HG03432 (cell line): ENCODE measurements around the gene TACC3.

Experiments used
- ATAC-seq: cut with Tn5 transposase; IDR thresholded peaks from one replicate; pipeline ENCODE4 v1.9.1; 2021; ENCODE audit warnings: mild to moderate bottlenecking, moderate library complexity; ENCODE audit not compliant: unreplicated experiment

The TACC3 gene

DNA sequence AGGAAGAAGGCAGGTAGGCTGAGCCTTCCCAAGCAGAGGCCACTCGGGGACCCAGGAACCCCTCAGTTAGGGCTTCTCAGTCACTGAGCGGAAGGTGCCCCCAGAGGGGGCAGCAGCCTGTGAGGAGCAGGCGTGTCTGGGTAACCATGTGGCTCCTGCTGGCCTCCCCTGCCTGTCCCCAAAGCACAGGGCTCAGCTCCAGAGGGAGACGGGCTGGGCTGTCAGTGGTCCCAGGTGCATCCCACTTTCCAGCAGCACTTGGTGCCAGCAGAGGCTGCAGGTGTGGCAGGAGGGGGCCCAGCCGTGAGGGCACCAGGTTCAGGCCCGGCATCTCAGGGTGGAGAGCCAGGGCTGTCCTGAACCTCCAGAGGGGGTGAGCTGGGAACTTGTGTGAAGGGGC lies 22.7 kb downstream of the TACC3 start:
- no peak for ATAC-seq

DNA sequence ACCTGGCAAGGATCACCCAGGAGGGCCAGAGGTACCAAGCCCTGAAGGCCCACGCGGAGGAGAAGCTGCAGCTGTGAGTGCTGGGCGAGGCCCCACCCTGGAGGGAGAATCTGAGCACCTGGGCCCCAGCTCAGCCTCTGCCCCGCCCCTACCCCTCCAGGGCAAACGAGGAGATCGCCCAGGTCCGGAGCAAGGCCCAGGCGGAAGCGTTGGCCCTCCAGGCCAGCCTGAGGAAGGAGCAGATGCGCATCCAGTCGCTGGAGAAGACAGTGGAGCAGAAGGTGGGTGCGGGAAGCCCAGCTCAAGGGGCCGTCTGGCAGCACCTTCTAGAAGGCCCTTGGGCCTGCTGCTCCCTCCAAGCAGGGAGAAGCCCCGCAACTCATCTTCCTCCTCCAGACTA lies 23.2 kb downstream of the TACC3 start:
- no peak for ATAC-seq

- ATAC-seq, result no peak
Measured at GRCh38 chr4:1745165-1745564, 23.8 kb downstream of the TACC3 start.

DNA sequence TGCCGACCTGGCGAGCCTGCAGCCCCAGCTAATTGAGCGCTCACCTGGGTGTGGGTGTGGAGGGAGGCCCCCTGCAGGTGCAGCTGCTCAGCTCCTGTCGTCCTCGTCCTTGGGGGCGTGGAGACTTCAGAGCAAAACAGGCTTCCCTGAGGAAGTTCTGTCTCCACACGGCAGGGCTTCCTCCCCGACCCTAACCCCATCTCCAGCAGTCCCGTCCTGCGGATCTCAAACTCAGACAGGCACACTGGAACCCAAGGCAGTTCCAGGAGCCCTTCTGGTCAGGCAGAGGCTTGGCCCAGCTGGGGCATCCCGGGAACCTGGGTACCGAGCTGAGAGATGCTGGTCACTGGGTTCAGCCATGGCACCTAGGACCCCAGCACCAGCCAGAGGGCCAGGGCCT lies 24.4 kb downstream of the TACC3 start:
- ATAC-seq, result no peak

DNA sequence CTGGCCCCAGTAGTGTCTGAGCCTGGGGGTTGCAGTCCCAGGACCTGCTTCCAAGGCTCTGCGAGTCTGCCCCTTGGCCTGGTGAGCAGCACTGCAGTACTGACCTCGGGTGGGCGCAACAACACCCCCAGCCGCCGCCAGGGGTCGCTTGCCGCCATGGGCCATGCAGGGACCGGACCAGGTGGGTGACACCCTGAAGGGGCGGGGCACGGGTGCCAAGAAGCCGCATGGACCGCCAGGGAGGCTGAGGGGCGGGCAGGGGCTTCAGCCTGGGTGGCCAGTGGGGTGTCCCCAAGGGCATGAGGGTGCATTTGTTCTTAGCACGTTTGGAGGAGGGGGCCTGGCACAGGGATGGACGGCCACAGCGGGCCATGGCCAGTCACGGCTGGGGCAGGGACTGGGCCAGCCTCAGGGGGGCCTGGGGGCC lies 25.0 kb downstream of the TACC3 start:
- ATAC-seq, result peak; percentile 59

DNA sequence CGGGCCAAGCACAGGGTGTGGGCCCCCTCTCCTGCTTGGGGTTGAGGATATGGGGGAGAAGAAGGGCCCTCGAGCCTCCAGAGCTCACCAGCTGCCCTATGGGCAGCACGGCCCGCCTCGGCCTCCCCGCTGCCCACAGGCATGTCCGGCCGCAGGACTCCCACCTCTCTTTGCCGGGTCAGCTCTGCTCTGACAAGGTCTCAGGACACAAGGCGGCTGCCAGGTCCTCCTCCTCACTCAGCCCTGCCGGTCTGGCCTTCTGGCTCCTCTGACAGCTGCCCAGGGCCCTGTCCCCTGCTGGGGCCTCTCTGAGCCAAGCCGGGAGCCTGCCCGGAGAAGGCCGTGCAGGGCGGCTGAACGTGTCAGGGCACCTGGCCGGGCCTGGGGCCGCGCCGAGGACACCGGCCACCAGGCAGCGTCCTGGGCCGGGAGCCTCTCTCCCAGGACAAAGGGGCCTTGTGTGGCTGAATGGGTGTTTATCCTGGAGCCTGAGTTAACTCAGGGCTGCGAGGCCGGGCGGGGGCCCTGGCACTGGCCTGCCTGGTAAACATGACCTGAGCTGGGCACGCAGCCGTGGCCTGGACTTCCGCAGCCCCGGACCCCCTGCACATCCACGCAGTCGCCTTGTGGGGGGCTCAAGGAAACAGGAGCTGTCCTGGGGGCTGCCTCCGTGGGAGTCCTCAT lies 25.7 kb downstream of the TACC3 start:
- no peak for ATAC-seq

GRCh38 chr4:1747603-1747967 lies 26.3 kb downstream of the TACC3 start:
- ATAC-seq, result no peak

DNA sequence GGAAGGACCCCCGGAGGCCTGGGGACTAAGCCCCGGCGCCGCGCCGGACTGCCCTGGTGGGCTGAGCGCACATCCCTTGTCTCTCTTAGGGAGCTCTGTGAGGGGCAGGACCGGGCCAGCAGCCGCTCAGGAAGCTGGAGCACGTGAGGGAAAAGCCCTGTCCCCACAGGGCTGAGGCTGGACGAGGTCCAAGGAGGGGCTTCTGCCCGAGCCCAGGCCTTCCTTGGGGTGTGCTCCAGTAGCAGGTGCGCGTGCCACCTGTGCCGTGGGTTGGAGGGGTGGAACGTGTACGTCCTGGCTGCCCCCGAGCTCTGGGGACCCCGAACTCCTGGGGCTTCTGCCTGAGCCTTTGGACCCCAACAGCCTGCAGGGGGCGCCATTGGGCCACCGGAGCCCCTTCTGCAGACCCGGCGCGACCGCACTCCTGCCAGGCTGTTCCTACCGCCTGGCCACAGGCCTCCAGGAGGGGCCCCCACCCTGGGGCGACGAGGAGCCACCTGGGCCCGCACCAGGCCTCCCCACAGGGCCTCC lies 27.2 kb downstream of the TACC3 start:
- peak; percentile 30 for ATAC-seq

- ATAC-seq, result no peak
Measured at GRCh38 chr4:1749370-1749769, 28.0 kb downstream of the TACC3 start.

DNA sequence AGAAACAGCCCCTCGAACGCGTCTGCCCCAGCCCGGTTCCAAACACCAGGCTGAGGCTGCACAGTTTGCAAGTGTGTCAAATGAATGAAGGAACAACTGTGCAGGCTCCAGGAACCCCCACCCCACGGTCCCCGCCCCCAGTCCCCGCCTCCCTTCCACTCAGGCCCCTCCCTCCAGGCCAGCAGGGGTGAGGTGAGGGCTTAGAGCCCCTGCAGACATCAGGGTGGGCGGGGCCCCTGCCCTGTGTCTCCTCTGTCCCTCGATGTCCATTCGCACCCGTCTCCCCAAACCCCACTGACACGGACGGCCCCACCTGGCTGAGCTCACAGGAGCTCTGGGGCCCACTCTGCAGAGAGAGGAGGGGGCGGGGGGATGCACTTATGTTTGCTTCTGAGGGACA lies 28.5 kb downstream of the TACC3 start:
- ATAC-seq, result no peak

GRCh38 chr4:1750381-1751154 lies 29.2 kb downstream of the TACC3 start:
- no peak for ATAC-seq

DNA sequence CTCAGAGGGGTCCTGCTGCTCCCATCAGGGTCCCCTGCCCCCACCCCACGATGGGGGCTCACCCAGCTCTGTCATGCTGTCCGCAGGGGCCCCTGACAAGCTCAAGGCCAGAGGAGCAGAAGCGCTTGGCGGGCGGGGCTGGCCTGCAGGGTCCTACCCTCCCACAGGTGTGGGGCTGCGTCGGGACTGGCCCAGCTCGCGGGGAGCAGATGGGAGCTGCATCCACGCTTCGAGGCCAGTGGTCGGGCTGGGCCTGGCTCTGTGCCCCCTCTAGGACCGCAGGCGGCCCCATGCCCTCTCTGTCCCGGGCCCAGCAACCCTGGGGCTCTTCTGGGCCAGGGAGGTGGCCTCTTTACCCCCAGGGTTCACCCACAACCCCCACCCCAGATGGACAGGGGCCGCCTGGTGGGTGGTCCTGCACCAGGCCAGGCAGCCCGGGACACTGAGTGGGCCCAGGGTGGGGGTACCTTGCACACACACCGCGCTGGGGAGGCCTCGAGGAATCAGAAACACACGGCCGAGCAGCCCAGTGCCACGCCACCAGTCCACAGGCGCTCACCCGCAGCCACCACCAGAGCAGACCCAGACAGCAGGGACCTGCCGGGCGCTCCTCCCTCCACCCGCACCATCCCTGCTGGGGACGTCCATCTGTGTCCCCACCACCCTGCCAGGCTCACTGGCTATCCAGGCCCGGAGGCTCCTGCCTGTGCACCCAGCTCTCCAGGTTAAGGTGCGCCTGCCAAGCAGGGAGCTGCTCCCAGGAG lies 30.0 kb downstream of the TACC3 start:
- no peak for ATAC-seq

GRCh38 chr4:1751919-1752283 lies 30.6 kb downstream of the TACC3 start:
- ATAC-seq, result no peak

- ATAC-seq, result no peak
Measured at GRCh38 chr4:1752284-1753041, 31.1 kb downstream of the TACC3 start.

GRCh38 chr4:1753294-1753696 lies 32.0 kb downstream of the TACC3 start:
- no peak for ATAC-seq

- no peak for ATAC-seq
Measured at GRCh38 chr4:1753697-1754311, 32.5 kb downstream of the TACC3 start.

DNA sequence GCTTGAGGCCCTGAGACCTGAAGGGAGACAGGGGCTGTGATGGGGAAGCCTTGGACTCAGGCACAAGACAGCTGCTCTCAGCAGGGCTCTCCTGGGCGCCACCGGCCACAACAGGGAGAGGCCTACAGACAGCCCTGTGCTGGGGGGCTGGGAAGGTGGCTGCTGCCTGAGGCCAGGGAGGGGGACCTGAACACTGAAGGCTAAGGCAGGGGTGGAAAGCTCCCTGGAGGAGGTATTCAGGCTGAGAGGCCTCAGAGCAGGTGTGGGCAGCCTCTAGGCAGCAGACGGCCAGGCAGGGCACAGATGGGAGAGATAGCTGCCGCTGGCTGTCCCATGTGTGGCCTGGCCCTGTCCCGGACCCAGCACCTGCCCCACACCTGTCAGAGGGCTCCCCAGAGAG lies 33.0 kb downstream of the TACC3 start:
- ATAC-seq, result no peak

DNA sequence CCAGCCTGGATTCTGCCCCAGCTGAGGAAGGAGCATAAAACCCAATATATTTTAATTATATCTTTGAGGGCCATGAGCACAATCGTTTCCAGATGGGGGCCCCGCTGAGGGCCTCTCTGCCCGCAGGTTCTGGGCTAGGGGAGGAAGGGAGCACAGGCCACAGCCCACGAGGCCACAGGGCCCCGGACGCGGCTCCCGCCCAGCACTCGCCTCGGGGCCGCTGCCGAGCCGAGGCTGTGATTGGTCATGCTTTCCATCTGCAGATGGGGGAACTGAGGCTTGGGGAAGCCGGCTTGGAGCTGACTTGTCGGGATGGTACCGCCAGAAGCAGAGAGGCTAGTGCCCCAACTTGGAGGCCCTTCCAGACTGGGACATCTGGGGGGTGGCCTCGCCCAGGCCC lies 34.0 kb downstream of the TACC3 start:
- no peak for ATAC-seq

DNA sequence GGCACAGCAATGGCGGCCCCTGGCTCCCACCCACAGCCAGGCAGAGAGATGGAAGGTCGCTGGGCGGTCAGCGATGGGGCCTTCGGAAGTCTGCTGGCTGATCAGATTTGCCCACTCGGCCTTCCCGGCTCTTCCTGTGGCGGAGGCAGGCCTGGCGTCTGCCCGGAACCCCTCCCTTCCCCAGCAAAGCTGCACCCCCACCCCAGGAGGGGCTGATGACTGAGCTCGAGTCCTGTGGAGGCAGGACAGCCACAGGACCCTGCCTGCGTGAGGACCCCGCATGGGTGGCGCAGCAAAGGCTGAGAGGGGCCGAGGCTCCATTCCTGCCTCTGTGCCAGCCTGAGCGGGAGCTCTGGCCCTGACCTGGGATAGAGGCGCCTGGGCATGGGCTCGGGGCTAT lies 34.8 kb downstream of the TACC3 start:
- no peak for ATAC-seq
